AG04450 (cell line): ENCODE measurements around the gene ACOX1. TPM values are rescaled to one million over a fixed set of nuclear protein-coding genes. Genes with fewer than 3 reads are reported as not detected.
A peak's percentile ranks its signal among the peaks of the same experiment; 100 is the strongest.

Experiments used
- CTCF ChIA-PET: fragments of 300-600, 350-600 bp; formaldehyde crosslinking; extraction: SDS; loops from one replicate; lab custom pipeline; 2022; ENCODE audit warnings: antibody characterized with exemption, inconsistent platforms; lab: Charles Lee
- POLR2A ChIA-PET: fragments of 350-600 bp; formaldehyde crosslinking; extraction: SDS; loops from one replicate; lab custom pipeline; 2021; ENCODE audit warnings: antibody characterized with exemption, inconsistent platforms; lab: Yijun Ruan, JAX
- DNase-seq: peaks from one replicate; pipeline ENCODE4 v3.0.0-alpha.2; 2011; ENCODE audit warnings: low read depth, low spot score
- H3K27ac ChIP-seq: one replicate; pipeline ENCODE4 v1.5.1; 2012; ENCODE audit warnings: low read depth, low read length, control low read depth
- H3K27me3 ChIP-seq: one replicate; pipeline ENCODE4 v1.6.0; 2012; ENCODE audit warnings: low read length; ENCODE audit not compliant: control insufficient read depth, insufficient read depth
- H3K4me3 ChIP-seq: 2 replicates; pipeline ENCODE4 v1.5.1; 2011; ENCODE audit warnings: mild to moderate bottlenecking, low read depth, low read length, control low read depth
- H3K9me3 ChIP-seq: 2 replicates; pipeline ENCODE4 v1.5.1; 2012; ENCODE audit warnings: low read length; ENCODE audit not compliant: control insufficient read depth, insufficient read depth
- polyA plus RNA-seq: library from polyadenylated mRNA; depleted of rRNA; stranded (reverse); fragments of >200 nt; gene quantifications from 2 replicates; pipeline ENCODE4 v1.2.3, GENCODE V29; 2011
- TF ChIP-seq, protein P1 (sequence below): IDR thresholded peaks from 2 replicates; pipeline ENCODE4 v1.5.1; 2011; ENCODE audit warnings: low read depth, low read length, control low read depth, inconsistent platforms

Gene ACOX1
- polyA plus RNA-seq, 1 experiment, result 30.7 TPM

DNA sequence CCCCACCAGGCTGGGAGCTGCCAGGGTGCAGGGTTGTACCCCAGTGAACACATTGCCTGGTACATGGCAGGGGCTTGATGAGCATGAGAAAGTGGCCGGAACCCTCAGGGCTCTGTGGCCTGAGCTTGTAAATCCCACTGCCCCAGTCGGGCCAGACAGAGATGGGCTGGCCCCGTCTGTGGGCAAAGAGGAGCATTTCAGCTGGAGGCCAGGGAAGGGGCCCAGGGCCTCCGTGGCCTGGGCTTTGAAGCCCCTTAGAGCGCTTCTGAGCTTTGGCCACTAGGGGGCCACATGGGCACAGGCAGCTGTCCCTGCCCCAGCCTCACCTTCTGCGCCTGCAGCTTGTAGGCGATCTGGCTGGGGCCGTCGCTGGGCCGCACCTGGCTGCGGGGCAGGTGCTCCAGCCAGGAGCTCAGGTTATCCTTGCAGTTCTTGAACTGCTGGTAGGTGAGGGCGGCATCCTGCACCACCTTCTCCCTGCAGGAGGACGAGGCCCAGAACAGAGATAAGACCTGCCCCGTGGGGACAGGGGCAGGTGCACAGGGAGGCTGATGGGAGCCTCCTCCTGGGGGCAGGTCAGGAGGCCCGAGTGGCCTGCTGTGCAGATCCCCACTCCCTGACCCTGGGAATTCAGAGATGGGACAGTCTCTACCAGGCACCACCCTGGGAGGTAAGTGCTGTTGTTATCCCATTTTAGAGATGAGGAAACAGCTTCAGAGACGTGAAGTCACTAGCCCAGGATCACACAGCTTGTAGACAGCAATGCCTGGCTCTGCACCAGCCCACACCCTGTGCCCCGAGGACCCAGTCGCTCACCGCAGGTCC lies 35.3 kb upstream of the ACOX1 start:
- CTCF ChIA-PET, result interaction anchor here (0.5 to 3.1 kb wide), 45 partner anchors 10 to 383 kb away, joined by 3 to 57 read pairs (median 4); partner anchors contain the start of genes CDK3, EXOC7, MRPL38 and SPHK1

DNA sequence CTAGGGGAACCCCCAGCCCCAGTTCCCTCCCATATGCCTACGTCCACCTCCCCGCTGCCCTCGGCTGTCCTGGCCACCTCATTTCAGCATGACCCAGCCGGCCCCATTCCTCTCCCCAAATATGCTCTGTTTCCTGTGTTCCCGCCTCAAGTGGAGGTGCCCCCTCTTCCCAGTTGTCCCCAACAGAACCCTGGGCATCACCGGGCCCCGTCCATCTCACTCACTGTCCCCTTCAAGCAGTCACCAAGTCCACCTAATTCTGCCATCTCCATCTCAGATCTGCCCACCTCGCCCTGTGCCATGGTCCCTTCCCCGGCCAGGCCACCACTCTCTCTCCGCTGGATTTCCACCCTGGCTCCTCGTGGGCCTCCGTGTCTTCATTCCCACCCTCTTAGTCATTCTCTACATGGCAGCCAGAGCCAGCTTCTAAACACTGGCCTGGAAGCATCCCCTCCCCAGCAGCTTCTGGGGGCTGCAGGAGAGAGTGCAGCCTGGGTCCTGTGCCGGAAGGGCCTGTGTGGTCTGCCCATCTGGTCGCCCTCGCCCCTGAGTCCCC lies 34.5 kb upstream of the ACOX1 start:
- Histone ChIP-seq H3K27ac (no peak overlapping the region), H3K27me3 (peaks cover 11% of the 10 kb centered on the region), H3K4me3 (no peak overlapping the region), H3K9me3 (peaks cover 5% of the 10 kb centered on the region; the same call in 1 of the 2 replicates)
- TF ChIP-seq, protein P1, sequence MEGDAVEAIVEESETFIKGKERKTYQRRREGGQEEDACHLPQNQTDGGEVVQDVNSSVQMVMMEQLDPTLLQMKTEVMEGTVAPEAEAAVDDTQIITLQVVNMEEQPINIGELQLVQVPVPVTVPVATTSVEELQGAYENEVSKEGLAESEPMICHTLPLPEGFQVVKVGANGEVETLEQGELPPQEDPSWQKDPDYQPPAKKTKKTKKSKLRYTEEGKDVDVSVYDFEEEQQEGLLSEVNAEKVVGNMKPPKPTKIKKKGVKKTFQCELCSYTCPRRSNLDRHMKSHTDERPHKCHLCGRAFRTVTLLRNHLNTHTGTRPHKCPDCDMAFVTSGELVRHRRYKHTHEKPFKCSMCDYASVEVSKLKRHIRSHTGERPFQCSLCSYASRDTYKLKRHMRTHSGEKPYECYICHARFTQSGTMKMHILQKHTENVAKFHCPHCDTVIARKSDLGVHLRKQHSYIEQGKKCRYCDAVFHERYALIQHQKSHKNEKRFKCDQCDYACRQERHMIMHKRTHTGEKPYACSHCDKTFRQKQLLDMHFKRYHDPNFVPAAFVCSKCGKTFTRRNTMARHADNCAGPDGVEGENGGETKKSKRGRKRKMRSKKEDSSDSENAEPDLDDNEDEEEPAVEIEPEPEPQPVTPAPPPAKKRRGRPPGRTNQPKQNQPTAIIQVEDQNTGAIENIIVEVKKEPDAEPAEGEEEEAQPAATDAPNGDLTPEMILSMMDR, result no peak
- POLR2A ChIA-PET, result no interaction called here
- no peak for DNase-seq
- CTCF ChIA-PET, result interaction anchor here (0.5 to 3.1 kb wide), 37 partner anchors 9 to 384 kb away, joined by 3 to 57 read pairs (median 5); partner anchors contain the start of genes CDK3, EXOC7, MRPL38 and SPHK1

More for the DNA sequence above, 35.3 kb upstream of the ACOX1 start:
- no peak for DNase-seq
- Histone ChIP-seq H3K9me3 (no peaks in the 10 kb centered on the region; the same call in 1 of the 2 replicates), H3K4me3 (no peak overlapping the region), H3K27ac (no peak overlapping the region), H3K27me3 (peaks cover 11% of the 10 kb centered on the region)
- TF ChIP-seq, protein P1, result peak; percentile 95
- POLR2A ChIA-PET, result interaction anchor here (0.6 kb wide), 1 partner anchor 31 kb away, joined by 3 read pairs; no protein-coding TSS in a partner anchor

DNA sequence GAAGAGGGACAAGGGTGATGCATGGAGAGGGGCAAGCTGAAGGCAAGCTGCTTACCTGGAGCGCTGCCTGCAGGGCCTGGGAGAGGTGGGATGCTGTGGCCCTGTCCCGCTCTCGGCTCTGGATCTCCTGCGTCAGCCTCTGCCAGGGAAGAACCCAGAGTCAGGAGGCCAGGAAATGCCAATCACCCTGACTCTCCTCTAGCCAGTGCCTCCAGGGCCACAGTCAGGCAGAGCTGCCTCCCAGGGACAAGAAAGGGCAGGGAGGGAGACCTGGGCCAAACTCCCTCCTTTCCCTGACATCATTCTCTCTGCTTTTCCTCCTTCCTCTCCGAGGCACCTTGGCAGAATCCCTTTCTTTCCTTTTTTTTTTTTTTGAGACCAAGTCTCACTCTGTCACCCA lies 33.0 kb upstream of the ACOX1 start:
- Histone ChIP-seq H3K27ac (no peak overlapping the region), H3K27me3 (peaks cover 4% of the 10 kb centered on the region), H3K9me3 (peaks cover 5% of the 10 kb centered on the region; the same call in 1 of the 2 replicates), H3K4me3 (no peak overlapping the region)
- ChIA-PET CTCF (interaction anchor here (0.9 kb wide), 1 partner anchor 106 kb away, joined by 4 read pairs; no protein-coding TSS in a partner anchor), POLR2A (interaction anchor here (1.0 kb wide), 1 partner anchor 254 kb away, joined by 5 read pairs; no protein-coding TSS in a partner anchor)
- TF ChIP-seq, protein P1, result no peak
- DNase-seq, result no peak

DNA sequence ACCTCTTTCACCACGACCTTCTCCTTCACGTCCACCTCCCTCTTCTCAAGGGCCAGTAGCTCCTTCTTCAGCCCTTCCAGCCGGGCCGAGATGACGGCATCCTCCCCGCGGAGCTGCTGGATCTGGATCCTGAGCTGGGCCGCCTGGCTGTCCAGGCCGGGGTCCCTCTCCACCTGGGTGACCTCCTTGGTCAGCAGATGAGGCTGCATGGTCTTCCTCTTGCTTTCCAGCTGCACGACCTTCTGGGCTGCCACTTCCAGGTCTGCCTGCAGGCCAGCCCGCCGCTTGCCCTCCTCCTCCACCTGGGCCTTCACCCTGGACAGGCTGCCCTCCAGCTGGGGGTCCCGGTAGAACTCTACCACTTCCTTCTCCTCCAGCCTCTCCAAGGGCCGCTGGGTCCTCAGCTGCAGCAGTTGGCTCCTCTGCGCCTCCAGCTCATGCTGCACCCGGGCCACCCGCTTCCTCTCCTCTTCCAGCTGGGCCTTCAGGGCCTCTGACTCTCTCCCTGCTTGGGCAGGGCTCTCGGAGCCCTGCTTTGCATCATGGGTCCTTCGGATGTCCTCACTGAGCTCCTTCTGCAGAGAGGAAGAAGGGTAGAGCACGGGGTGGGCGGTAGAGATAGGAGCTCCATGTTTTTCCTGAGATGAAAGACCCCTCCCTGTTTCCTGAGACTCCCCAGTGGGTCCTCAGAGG lies 31.1 kb upstream of the ACOX1 start:
- H3K27ac ChIP-seq, result no peak overlapping the region
- no peak for DNase-seq
- H3K4me3 ChIP-seq, result no peak overlapping the region
- H3K27me3 ChIP-seq, result peaks cover 4% of the 10 kb centered on the region
- ChIA-PET POLR2A (interaction anchor here (0.6 kb wide), 1 partner anchor 18 kb away, joined by 3 read pairs; no protein-coding TSS in a partner anchor), CTCF (interaction anchor here (0.7 to 0.9 kb wide), 3 partner anchors 10 to 16 kb away, joined by 3 read pairs; partner anchors contain the start of gene CDK3)
- TF ChIP-seq, protein P1, result no peak
- H3K9me3 ChIP-seq, result peaks cover 5% of the 10 kb centered on the region; the same call in 1 of the 2 replicates
